ENCODE data around the gene ACTR3.

The ACTR3 gene

DNA sequence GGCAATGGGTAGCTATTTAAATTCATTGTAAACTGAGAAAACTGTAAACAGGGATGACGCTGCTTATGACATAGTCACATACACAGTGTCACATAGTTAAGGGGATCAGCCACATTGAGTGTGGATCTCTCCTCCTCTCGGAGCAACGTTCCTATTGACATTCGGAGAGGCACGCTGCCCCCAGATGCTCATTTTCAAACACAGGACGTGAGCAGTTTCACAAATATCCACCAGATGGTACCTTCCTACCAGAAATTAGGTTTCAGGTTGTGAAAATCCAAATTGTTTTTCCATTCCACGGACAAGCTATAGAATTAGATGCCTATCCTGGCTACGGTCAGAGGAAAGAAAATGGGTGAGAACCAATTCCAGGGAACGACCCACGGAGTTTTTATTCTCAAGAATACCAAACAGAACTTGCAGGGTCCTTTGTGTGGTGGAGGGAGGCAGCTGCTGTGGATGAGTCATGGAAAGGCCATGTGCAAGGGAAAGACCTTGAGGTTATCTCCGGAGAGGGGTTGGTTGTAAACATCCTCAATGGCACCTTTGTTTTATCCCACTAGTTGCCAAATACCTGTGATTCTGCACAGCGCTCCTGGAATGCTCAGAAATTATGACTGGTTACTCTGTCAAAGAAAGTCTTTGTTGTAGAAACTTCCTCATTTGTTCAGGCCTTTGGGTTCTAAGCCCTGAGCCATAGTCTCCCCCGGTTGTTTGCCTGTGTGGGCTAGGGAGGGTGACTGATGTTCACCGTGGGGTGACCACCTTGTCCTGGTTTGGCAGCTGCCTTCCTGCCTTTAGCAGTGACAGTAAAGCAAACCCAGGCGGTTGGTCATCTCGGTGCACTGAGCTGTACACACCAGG lies 88.0 kb downstream of the ACTR3 start:
- DNase-seq (ENCODE audit: low spot score) = no peak
- TF ChIP-seq, protein P1, sequence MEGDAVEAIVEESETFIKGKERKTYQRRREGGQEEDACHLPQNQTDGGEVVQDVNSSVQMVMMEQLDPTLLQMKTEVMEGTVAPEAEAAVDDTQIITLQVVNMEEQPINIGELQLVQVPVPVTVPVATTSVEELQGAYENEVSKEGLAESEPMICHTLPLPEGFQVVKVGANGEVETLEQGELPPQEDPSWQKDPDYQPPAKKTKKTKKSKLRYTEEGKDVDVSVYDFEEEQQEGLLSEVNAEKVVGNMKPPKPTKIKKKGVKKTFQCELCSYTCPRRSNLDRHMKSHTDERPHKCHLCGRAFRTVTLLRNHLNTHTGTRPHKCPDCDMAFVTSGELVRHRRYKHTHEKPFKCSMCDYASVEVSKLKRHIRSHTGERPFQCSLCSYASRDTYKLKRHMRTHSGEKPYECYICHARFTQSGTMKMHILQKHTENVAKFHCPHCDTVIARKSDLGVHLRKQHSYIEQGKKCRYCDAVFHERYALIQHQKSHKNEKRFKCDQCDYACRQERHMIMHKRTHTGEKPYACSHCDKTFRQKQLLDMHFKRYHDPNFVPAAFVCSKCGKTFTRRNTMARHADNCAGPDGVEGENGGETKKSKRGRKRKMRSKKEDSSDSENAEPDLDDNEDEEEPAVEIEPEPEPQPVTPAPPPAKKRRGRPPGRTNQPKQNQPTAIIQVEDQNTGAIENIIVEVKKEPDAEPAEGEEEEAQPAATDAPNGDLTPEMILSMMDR (IDR thresholded peaks at IDR 0.05) = no peak
- Histone ChIP-seq H3K27ac (no peak overlapping the region), H3K4me3 (no peak overlapping the region)

DNA sequence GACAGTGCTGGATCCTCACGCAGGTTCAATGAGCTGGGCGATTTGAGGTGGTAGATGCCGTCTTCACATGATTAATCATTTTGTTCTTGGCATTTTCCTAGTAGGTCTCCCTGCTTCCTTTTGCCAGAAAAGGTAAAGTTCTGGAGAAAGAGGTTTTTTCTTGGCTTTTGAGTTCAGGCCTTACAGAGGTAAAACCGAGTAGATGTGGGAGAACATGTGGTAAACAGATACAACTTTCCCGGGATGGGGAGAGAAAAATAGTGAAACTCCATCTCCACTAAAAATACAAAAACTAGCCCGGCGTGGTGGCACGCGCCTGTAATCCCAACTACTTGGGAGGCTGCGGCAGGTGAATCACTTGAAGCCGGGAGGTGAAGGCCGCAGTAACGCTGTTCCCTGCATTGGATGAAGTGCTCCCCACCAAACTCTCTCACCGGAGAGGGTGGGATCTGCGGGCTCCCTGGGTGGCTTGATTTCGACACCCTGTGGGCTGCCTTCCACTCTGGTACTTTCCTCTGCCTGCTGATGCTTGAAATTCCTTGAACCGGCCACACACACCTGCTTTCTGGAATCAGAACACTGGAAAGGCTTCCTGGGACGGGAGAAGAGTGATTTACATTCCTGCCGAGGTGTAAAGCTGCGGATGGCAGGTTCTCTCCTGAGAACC lies 88.8 kb downstream of the ACTR3 start:
- DNase-seq (ENCODE audit: low spot score) = no peak
- TF ChIP-seq, protein P1 (IDR thresholded peaks at IDR 0.05) = no peak
- Histone ChIP-seq H3K4me3 (no peak overlapping the region), H3K27ac (no peak overlapping the region)

DNA sequence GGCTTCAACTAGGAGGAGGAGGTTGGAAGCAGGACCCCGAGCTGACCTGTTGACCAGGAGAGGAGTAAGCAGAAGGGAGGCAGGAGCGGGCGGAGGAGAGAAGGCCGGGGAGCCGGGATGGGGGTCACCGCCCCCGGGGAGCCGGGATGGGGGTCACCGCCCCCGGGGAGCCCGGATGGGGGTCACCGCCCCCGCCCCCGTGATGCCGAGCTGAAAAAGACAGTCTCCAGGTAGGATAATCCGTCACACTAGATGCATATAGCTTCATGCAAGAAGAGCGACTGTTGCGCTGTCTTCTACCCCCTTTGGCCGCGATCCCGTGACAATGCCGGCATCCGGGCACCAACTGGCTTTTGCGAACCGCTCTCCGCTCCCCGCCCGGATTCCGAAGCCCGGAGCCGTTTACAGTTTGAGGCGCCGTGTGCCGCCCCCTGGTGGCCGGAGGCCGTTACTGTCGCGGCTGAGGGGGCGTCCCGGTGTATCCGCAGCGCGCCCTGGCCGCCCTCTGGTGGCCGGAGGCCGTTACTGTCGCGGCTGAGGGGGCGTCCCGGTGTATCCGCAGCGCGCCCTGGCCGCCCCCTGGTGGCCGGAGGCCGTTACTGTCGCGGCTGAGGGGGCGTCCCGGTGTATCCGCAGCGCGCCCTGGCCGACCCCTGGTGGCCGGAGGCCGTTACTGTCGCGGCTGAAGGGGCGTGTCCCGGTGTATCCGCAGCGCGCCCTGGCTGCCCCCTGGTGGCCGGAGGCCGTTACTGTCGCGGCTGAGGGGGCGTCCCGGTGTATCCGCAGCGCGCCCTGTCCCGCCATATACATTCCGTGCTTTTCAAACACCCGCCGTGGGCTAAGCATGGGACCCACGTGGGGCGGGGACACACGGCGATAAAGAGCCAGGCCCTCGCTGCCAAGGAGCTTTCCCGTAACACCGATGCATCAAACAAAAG lies 89.6 kb downstream of the ACTR3 start:
- H3K4me3 ChIP-seq = no peak overlapping the region
- no peak overlapping the region for H3K27ac ChIP-seq
- no peak for DNase-seq (ENCODE audit: low spot score)
- TF ChIP-seq, protein P1 (IDR thresholded peaks at IDR 0.05) = no peak

DNA sequence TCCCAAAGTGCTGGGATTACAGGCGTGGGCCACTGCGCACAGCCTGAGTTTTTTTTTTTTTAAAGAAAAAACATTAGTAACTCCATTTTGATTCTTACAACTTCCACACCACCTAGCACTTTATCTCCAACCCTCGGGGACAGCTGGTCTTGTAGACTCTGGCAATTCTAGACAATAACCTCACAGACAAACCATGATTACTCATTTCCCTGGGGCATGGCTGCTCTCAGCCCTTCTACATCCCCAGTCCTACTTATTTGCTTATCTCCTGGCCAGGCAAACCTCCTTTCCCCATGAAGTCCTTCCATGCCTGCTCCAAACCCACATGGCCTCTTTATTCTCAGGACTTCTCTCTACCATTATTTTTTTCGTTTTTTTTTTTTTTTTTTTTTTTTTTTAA lies 91.1 kb downstream of the ACTR3 start:
- TF ChIP-seq, protein P1 (IDR thresholded peaks at IDR 0.05) = no peak
- no peak for DNase-seq (ENCODE audit: low spot score)
- no peak overlapping the region for H3K4me3 ChIP-seq
- no peak overlapping the region for H3K27ac ChIP-seq

DNA sequence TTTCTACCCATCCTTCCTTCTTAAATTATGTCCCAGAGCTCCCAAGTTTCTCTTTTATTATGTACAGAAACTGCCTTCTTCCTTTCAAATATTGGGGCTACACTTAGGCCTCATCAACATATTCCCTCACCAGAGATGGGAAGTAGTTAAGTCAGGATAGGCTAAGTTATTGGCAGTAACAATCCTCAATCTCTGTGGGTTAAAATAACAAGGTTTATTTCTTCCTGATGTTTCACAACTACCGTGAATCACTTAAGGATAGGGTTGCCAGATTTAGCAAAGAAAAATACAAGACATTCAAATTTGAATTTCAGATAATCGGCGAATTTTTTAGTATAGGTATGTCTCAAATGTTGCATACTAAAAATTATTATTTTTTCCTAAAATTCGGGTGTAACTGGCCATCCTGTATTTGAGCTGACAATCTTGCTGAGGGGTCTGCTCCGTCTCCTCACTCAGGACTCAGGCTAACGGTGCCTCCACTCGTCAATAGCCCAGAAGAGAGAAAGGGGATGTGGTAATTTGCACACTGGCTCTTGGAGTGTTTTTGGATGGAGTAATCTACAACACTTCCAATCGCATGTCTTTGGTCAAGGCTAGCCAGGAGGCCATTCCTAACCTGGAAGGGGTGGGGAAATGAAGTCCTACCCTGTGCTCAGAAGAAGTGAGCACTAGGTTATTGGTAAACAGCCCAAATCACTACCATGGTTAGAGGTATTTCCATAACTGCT lies 91.7 kb downstream of the ACTR3 start:
- TF ChIP-seq, protein P1 (IDR thresholded peaks at IDR 0.05) = no peak
- Histone ChIP-seq H3K27ac (no peak overlapping the region), H3K4me3 (no peak overlapping the region)
- DNase-seq (ENCODE audit: low spot score) = no peak
